Myometrial cell (primary cell): Measurements from ENCODE around the gene CDH23. TPM values are rescaled to one million over a fixed set of nuclear protein-coding genes. Genes with fewer than 3 reads are reported as not detected.

Source experiments
- total RNA-seq: library from RNA; depleted of rRNA; stranded (reverse); fragments of >200 nt; gene quantifications from 2 replicates; pipeline ENCODE4 v1.2.3, GENCODE V29; 2015

CDH23 gene
- not detected in 2 replicates for total RNA-seq

GRCh38 chr10:71396711-71397295 lies at the start of gene CDH23:
CDH23 (plus strand) TSS chr10:71396920; CDS start chr10:71439832, 42,912 bp downstream.

DNA sequence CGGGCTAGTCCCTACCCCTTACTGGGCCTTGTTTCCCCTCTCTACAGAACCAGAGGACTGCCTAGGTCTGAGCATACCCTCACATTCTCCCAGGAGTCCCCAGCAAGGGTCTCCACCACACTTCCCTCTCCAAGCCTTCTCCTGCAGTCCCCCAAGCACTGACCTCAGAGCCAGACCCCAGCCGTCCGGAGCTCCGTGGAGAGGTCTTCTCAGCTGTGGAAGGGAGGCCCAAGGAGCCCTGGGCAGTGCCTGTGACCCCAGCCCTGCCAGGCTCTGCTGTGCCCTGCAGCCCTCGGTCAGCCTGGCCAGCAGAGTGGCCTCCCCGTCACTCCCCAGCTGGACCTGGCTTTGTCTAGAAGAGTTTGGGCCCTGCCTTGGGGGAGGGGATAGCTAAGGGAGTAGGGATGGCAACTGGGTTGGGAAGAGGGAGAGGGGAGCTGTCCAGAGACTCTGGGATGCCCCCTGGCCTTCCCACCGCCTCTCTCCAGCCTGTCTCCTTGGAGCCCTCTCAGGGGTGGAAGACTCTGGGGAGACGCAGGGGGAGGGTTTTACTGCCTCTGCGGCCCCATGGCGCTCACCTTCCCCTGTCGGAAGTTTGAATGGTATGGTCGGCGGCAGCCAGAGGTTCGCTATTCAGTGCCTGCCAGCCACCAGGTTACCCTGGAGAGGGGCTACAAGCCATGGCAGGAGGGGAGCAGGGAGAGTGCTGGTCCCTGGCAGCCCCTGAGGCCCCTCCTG lies 322.9 kb downstream of the CDH23 start, which contains the start of gene C10orf105:
Gene C10orf105 (minus strand): TSS at position 315 of the 738 bp plus-strand sequence. CDS start 3,441 bp downstream, outside the sequence.

GRCh38 chr10:71773221-71773971 lies 376.7 kb downstream of the CDH23 start, which contains the start of gene VSIR:
VSIR (minus strand) TSS chr10:71773520; CDS start chr10:71773439, 81 bp downstream.

GRCh38 chr10:71850743-71851464 lies 454.2 kb downstream of the CDH23 start, which contains the start of gene PSAP:
PSAP (minus strand) TSS chr10:71851251; CDS start chr10:71851221, 30 bp downstream.

Other genes starting within 250 kb of the CDH23 start
- 18.8 and 21.3 TPM in 2 replicates for gene UNC5B, start 184.3 kb upstream of the CDH23 start, total RNA-seq
- 2.5 and 4.3 TPM in 2 replicates for gene SLC29A3, start 77.7 kb upstream of the CDH23 start, total RNA-seq